Measurements from ENCODE around the gene CCDC157.

Gene CCDC157

DNA sequence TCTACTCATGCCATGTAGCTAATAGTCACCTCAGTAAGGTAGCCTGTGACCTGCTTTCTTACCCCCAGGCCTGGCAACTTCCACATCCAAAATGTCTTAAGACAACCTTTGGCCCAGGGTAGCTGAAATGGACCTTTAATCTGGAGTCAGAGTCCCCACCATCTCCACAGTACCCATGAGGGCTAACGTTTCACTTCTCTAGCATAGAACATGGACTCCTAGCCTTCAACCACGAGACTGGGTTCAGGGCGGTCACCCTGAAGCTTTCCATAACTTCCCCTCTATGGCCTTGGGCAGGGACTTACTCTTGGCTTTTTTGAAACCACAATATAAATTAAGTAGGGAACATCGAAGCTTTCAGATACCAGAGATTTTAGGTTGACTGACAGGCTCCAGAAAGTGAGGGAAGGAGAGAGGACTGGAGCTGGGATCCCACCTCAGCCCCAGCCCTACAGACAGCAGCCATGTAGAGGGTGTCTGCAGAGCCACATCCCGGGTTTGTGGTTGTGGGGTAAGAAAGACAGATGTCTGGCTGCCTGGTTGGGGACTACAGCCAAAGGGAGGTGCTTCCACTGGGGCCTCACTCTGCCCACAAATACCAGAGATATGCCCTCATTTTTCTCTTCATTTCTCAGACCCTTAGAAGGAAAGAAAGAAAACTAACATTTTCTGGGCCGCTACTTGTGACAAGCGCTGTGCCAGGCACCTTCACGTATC, 32.6 kb upstream of the CCDC157 start:
- no peak for ATAC-seq
- no peak for TF ChIP-seq GLIS3 (CRISPR knock-in tag; IDR thresholded peaks at IDR 0.05)
- TF ChIP-seq ISL1 (CRISPR knock-in tag; IDR thresholded peaks at IDR 0.05): no peak
- TF ChIP-seq SNAI2 (CRISPR knock-in tag; IDR thresholded peaks at IDR 0.05): no peak
- TF ChIP-seq, protein P1, sequence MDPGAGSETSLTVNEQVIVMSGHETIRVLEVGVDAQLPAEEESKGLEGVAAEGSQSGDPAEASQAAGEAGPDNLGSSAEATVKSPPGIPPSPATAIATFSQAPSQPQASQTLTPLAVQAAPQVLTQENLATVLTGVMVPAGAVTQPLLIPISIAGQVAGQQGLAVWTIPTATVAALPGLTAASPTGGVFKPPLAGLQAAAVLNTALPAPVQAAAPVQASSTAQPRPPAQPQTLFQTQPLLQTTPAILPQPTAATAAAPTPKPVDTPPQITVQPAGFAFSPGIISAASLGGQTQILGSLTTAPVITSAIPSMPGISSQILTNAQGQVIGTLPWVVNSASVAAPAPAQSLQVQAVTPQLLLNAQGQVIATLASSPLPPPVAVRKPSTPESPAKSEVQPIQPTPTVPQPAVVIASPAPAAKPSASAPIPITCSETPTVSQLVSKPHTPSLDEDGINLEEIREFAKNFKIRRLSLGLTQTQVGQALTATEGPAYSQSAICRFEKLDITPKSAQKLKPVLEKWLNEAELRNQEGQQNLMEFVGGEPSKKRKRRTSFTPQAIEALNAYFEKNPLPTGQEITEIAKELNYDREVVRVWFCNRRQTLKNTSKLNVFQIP (CRISPR knock-in tag; IDR thresholded peaks at IDR 0.05; ENCODE audit: borderline replicate concordance, low read depth): no peak
- no peak for TF ChIP-seq ZNF565 (CRISPR knock-in tag; conservative IDR thresholded peaks at IDR 0.05; ENCODE audit: low read depth)
- TF ChIP-seq, protein P2, sequence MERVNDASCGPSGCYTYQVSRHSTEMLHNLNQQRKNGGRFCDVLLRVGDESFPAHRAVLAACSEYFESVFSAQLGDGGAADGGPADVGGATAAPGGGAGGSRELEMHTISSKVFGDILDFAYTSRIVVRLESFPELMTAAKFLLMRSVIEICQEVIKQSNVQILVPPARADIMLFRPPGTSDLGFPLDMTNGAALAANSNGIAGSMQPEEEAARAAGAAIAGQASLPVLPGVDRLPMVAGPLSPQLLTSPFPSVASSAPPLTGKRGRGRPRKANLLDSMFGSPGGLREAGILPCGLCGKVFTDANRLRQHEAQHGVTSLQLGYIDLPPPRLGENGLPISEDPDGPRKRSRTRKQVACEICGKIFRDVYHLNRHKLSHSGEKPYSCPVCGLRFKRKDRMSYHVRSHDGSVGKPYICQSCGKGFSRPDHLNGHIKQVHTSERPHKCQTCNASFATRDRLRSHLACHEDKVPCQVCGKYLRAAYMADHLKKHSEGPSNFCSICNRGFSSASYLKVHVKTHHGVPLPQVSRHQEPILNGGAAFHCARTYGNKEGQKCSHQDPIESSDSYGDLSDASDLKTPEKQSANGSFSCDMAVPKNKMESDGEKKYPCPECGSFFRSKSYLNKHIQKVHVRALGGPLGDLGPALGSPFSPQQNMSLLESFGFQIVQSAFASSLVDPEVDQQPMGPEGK (CRISPR knock-in tag; IDR thresholded peaks at IDR 0.05; ENCODE audit: borderline replicate concordance): no peak
- TF ChIP-seq ZFP30 (CRISPR knock-in tag; IDR thresholded peaks at IDR 0.05): no peak
- TF ChIP-seq, protein P3, sequence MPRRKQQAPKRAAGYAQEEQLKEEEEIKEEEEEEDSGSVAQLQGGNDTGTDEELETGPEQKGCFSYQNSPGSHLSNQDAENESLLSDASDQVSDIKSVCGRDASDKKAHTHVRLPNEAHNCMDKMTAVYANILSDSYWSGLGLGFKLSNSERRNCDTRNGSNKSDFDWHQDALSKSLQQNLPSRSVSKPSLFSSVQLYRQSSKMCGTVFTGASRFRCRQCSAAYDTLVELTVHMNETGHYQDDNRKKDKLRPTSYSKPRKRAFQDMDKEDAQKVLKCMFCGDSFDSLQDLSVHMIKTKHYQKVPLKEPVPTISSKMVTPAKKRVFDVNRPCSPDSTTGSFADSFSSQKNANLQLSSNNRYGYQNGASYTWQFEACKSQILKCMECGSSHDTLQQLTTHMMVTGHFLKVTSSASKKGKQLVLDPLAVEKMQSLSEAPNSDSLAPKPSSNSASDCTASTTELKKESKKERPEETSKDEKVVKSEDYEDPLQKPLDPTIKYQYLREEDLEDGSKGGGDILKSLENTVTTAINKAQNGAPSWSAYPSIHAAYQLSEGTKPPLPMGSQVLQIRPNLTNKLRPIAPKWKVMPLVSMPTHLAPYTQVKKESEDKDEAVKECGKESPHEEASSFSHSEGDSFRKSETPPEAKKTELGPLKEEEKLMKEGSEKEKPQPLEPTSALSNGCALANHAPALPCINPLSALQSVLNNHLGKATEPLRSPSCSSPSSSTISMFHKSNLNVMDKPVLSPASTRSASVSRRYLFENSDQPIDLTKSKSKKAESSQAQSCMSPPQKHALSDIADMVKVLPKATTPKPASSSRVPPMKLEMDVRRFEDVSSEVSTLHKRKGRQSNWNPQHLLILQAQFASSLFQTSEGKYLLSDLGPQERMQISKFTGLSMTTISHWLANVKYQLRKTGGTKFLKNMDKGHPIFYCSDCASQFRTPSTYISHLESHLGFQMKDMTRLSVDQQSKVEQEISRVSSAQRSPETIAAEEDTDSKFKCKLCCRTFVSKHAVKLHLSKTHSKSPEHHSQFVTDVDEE (CRISPR knock-in tag; IDR thresholded peaks at IDR 0.05): no peak
- TF ChIP-seq RARB (CRISPR knock-in tag; IDR thresholded peaks at IDR 0.05): no peak
- no peak for TF ChIP-seq PPARA (CRISPR knock-in tag; IDR thresholded peaks at IDR 0.05; ENCODE audit: borderline replicate concordance)
- TF ChIP-seq, protein P4, sequence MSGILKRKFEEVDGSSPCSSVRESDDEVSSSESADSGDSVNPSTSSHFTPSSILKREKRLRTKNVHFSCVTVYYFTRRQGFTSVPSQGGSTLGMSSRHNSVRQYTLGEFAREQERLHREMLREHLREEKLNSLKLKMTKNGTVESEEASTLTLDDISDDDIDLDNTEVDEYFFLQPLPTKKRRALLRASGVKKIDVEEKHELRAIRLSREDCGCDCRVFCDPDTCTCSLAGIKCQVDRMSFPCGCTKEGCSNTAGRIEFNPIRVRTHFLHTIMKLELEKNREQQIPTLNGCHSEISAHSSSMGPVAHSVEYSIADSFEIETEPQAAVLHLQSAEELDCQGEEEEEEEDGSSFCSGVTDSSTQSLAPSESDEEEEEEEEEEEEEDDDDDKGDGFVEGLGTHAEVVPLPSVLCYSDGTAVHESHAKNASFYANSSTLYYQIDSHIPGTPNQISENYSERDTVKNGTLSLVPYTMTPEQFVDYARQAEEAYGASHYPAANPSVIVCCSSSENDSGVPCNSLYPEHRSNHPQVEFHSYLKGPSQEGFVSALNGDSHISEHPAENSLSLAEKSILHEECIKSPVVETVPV (CRISPR knock-in tag; IDR thresholded peaks at IDR 0.05): no peak
- no peak for TF ChIP-seq OSR1 (CRISPR knock-in tag; IDR thresholded peaks at IDR 0.05)
- no peak for TF ChIP-seq BACH2 (CRISPR knock-in tag; IDR thresholded peaks at IDR 0.05; ENCODE audit: borderline replicate concordance)

DNA sequence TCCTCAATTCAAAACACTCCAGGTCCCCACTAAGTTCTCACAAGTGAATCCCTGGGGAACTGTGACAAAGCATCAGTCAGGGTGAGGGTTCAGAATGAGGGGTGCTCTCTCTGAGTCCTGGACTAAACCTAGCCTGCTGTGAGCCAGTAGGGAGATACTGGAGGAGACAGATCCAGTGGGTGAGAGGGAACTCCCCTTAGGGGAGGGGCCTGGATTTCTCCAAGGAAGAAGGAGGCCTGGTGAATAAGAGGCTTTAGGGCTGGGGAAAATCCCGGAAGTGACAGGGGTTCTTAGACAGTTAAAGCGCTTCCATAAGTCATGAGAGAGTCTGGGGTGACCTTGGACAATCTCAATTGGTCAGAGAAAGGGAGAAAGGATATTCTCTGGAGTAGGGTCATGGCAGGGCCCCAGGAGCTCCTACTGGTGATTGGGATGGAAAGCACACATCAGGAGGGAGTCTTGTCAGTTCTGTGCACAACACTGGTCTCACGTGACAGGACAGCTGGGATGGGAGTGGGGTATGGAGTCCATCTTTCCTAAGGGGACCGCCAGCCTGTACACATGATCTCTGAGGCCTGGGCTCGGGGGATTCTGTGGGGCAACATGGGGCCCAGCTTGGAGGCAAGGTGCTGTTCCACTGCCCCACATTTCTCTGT, 31.6 kb upstream of the CCDC157 start:
- peak; percentile 75 for ATAC-seq
- no peak for TF ChIP-seq ZNF70 (CRISPR knock-in tag; IDR thresholded peaks at IDR 0.05)
- TF ChIP-seq, protein P4 (CRISPR knock-in tag; IDR thresholded peaks at IDR 0.05): no peak
- no peak for TF ChIP-seq SNAI2 (CRISPR knock-in tag; IDR thresholded peaks at IDR 0.05)
- no peak for TF ChIP-seq TOX (CRISPR knock-in tag; IDR thresholded peaks at IDR 0.05; ENCODE audit: borderline replicate concordance)
- no peak for TF ChIP-seq GLIS3 (CRISPR knock-in tag; IDR thresholded peaks at IDR 0.05)
- TF ChIP-seq, protein P5, sequence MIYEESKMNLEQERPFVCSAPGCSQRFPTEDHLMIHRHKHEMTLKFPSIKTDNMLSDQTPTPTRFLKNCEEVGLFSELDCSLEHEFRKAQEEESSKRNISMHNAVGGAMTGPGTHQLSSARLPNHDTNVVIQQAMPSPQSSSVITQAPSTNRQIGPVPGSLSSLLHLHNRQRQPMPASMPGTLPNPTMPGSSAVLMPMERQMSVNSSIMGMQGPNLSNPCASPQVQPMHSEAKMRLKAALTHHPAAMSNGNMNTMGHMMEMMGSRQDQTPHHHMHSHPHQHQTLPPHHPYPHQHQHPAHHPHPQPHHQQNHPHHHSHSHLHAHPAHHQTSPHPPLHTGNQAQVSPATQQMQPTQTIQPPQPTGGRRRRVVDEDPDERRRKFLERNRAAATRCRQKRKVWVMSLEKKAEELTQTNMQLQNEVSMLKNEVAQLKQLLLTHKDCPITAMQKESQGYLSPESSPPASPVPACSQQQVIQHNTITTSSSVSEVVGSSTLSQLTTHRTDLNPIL (CRISPR knock-in tag; IDR thresholded peaks at IDR 0.05; ENCODE audit: low read depth): no peak
- no peak for TF ChIP-seq ARNTL (CRISPR knock-in tag; IDR thresholded peaks at IDR 0.05; ENCODE audit: borderline replicate concordance, low read depth)
- TF ChIP-seq OSR1 (CRISPR knock-in tag; IDR thresholded peaks at IDR 0.05): no peak
- TF ChIP-seq ZNF565 (CRISPR knock-in tag; conservative IDR thresholded peaks at IDR 0.05; ENCODE audit: low read depth): no peak
- TF ChIP-seq, protein P3 (CRISPR knock-in tag; IDR thresholded peaks at IDR 0.05): no peak
- TF ChIP-seq ZC3H10 (CRISPR knock-in tag; IDR thresholded peaks at IDR 0.05): no peak
- no peak for TF ChIP-seq ESRRG (CRISPR knock-in tag; IDR thresholded peaks at IDR 0.05)
- TF ChIP-seq, protein P1 (CRISPR knock-in tag; IDR thresholded peaks at IDR 0.05; ENCODE audit: borderline replicate concordance, low read depth): no peak
- TF ChIP-seq ZFP3 (CRISPR knock-in tag; IDR thresholded peaks at IDR 0.05): no peak

Data from SK-N-SH treated with all-trans-retinoic acid at 6 μM for 48 hours (cell line).